ENCODE measurements around the gene PNKD.

PNKD gene

GRCh38 chr2:218320704-218321336 is 50.5 kb downstream of the PNKD start:
- DNase-seq: no peak

- DNase-seq: peak; percentile 68
Observed at GRCh38 chr2:218322768-218323525, 52.6 kb downstream of the PNKD start.

DNA sequence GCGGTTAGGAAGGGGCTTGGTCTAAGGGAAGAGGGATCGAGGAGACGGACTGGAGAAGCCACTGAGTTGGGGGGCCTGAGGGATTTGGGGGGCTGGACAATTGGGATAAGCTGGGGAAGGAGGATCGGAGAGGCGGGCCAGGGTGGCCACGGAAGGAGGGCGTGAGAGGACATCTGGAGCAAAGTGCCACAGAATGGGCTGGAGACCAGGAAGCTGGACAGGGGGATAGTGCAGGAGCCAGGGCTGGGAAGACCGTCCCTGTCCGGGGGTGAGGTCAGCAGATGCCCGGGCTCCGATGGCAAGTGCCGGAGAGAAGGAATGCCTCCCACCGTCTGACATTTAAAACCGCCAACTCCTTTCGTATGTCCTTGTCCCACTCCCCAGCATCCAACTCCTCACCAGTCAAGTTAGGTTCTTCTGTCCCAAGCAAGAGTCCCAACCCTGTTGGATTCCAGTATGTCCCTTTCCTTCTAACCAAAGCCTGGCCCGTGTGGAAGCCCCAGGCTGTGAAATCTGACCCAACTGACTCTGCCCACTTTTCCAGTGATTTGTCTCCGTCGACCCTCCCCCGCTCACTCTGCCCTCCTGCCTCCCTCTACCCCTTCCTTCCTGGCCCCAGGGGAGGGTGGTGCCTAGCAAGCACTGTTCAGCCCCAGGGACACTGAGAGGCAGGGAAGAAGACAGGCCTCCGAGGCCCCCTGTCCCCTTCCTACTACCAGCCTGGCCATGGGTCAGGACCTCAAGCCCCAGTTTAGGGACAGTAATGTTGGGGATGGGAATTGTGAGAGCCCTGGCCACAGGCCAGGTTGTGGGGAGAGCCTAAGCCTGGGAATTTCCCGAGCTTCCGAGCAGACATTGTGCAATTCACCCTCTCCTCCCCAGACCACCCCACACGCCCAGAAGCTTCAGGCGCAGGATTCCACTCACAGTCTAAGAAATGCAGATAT is 53.5 kb downstream of the PNKD start:
- DNase-seq: peak; percentile 52

DNA sequence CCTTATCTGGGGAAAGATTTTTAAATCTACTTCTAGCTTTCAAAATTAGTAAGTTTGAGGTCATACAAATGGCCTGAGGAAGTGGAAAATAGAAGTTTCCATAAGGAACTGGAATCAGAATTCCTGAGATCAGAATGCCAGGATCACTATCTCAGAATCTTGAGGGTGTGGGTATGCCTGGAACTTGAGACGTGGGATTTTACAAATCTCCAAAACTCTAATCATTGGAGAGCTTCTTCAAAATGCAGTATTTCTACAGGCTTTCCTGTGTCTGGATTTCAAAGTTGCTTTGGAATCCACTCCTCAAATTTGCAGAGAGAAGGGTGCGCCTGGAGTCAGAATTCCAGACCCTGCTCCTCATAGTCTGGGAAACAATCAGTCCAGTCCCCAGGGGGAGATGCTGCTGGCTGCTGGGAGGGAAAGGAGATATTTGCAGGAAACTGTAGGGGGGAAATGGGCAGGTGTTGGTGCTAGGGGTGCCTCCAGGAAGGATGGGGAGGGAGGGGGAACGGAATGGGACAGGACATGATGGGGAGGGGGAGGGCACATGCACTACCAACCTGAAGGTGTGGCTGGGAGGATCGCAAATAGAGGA is 55.3 kb downstream of the PNKD start:
- peak; percentile 19 for DNase-seq

- DNase-seq: no peak
Observed at GRCh38 chr2:218326315-218326714, 56.0 kb downstream of the PNKD start.

GRCh38 chr2:218327451-218328210 is 57.3 kb downstream of the PNKD start:
- DNase-seq: no peak

- DNase-seq: no peak
Observed at GRCh38 chr2:218328294-218328693, 58.0 kb downstream of the PNKD start.

DNA sequence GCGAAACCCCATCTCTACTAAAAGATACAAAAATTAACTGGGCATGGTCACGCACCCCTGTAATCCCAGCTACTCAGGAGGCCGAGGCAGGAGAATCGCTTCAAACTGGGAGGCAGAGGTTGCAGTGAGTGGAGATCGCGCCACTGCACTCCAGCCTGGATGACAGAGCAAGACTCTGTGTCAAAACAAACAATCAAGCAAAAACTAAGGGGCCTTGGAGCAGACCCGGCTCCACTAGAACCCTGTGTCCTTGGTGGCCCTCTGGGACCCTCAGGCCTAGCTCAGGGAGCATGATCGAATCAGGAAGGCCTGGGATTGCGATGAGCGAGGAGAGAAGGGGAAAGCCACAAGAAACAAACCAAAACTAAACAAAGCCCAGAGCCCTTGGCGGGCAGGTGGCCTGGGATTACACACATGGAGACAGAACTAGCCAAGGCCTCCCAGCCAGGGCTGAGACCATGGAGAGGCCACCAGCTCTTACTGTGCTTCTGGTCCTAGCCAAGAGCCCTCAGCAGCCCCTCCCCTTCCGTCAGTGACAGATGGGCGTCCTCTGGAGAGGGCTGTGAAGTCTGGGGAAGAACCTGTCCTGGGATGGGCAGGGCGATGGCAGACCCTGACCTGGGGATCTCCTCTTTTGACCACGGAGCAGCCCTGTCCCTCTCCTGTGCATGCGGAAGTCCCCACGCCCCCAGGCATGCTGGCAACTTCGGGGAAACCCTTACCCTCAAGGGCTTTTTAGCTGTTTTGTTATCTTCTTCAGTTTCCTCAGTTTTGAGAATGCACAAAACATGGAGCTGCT is 58.9 kb downstream of the PNKD start:
- no peak for DNase-seq

DNA sequence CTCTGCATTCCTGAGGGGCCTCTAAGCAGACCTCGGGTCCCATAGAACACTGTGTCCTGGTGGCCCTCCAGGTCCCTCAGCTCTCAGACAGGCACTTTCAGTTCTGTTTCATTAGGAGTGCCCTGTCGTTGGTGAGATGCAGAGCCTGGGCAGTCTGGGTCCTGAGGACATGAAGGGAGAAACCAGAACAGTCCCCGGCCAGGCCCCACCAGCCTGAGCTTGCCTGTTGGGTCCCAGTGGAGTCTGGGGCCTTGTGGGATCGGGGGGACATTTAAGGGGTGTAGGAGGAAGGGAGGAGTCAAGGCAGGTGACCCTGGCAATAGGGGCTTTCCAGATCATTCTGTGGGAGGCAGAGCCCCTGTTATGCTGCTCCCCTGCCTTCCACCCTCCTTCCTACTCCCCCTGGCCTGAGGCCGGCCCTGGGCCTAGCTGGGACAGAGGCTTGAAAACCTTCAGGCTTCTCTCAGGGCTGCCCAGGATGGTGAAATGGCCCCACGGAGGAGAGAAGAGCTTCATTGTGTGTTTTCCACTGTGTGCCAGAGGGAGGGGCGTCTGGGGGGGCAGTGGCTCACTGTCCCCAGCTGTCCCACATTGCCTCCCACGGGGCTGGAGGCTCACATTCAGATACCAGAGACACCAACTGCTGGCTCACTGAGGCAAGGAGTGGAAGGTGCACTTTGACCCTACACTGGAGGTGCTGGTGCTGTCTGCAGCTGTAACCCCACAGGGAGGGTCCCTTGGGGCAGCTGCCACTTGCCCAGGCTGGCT is 59.7 kb downstream of the PNKD start:
- DNase-seq: no peak

GRCh38 chr2:218331745-218332144 is 61.4 kb downstream of the PNKD start:
- no peak for DNase-seq

- DNase-seq: no peak
Observed at GRCh38 chr2:218332288-218332687, 62.0 kb downstream of the PNKD start.

DNA sequence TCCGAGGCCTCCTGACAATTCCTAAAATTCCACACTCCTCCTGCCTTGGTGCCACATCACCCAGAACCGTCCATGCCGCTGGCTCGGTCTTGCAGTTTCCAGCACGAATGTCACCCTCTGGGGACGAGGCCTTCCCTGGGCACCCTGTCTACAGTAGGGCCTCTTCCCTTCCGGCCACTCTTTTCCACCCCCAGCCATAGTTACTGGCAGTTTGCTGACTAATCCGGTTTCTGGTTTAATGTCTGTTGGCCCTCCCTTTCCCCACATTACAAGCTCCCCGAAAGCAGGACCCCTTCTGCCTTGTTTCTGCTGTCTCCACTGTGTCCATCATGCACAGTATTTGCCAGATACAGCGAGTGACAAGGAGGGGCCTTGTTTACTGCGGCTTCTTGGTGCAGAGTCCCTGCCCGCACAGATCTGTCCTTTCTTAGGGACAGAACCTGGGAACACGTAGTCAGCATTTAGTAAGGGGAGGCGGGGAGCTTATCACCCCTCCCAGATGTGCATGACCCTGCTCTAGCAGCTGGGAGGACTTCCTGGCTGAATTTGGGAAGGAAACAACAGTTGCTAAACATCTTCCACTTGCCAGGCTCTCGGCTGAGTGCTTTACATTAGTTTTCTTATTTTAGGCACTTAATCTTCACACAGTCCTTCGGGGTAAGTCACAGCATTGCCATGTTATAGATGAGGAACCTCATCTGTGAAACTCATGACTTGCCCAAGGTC is 62.8 kb downstream of the PNKD start:
- DNase-seq: no peak

GRCh38 chr2:218334531-218334930 is 64.2 kb downstream of the PNKD start:
- DNase-seq: no peak

DNA sequence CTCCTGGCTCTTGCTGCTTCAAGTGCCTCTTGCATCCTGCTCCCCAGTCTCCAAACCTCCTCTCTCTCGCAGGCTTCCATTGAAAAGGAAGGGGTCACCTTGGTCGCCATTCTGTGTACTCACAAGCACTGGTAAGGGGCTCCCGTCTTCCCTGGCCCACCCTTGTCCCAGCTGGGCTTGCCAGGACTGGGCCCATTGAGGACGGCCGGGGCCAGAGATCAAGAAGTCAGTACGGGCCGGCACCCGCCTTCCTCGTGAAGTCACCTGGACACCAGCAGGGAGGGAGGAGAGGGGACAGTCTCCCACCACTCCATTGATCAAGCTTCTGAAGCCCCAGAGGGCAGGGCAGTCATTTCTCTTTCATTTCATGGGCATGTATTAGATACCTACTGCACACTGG is 70.3 kb downstream of the PNKD start:
- no peak for DNase-seq

GRCh38 chr2:218341381-218341780 is 71.1 kb downstream of the PNKD start:
- DNase-seq: no peak

GRCh38 chr2:218342837-218343236 is 72.5 kb downstream of the PNKD start:
- DNase-seq: no peak

- peak; percentile 67 for DNase-seq
Observed at GRCh38 chr2:218343591-218343990, 73.3 kb downstream of the PNKD start.

- no peak for DNase-seq
Observed at GRCh38 chr2:218344090-218344754, 73.9 kb downstream of the PNKD start.
